WERI-Rb-1 (cell line): ENCODE data around the gene LIPA.
"Not testable (repeated sequence)": the region's sequence is repeated elsewhere in the genome, so short reads cannot be mapped to it uniquely, and the experiment has no call there.

Source experiments
- DNase-seq: peaks from one replicate; pipeline ENCODE4 v3.0.0-alpha.2; 2020
- H3K27ac ChIP-seq: fragments of 250-450 bp; sonication (Bioruptor Pico); 2 replicates; pipeline ENCODE4 v1.5.1; 2020; ENCODE audit warnings: mild to moderate bottlenecking, moderate library complexity
- H3K27me3 ChIP-seq: fragments of 250-450 bp; sonication (Bioruptor Pico); 2 replicates; pipeline ENCODE4 v1.5.1; 2021; ENCODE audit warnings: mild to moderate bottlenecking, low read depth, moderate library complexity; ENCODE audit not compliant: insufficient read depth, severe bottlenecking
- H3K36me3 ChIP-seq: fragments of 250-450 bp; sonication (Bioruptor Pico); 2 replicates; pipeline ENCODE4 v1.5.1; 2020; ENCODE audit warnings: mild to moderate bottlenecking, moderate library complexity
- H3K4me3 ChIP-seq: 2 replicates; pipeline ENCODE4 v1.5.1; 2011; ENCODE audit warnings: low read depth, mild to moderate bottlenecking, control low read depth, low read length
- H3K9me3 ChIP-seq: fragments of 250-450 bp; sonication (Bioruptor Pico); 2 replicates; pipeline ENCODE4 v1.5.1; 2021; ENCODE audit warnings: mild to moderate bottlenecking, moderate library complexity; ENCODE audit not compliant: severe bottlenecking
- CTCF ChIP-seq: IDR thresholded peaks from 2 replicates; pipeline ENCODE4 v1.5.1; 2011; ENCODE audit warnings: low read depth, mild to moderate bottlenecking, control low read depth, inconsistent platforms, low read length

The LIPA gene

DNA sequence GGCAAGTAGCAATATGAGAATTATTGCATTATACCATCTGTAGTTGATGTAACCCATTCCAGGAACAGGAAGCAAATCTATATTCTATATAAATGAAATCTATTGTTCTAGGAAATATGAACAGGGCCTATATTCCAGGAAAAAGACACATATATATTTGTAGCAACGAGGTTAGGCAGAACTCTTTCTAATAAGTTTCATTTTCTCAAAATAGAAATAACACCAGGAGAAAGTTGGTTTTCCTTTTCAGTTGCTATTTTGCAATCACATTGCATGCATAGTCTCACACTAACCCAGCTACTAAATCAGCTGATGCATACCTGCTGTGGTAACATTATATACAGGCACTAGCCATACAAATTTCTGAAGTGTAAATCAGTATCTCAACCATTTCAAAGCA lies 44.0 kb upstream of the LIPA start:
- Histone ChIP-seq H3K4me3 (no peak overlapping the region), H3K27ac (no peak overlapping the region), H3K9me3 (peaks cover 3% of the 10 kb centered on the region), H3K36me3 (no peaks in the 10 kb centered on the region), H3K27me3 (no peaks in the 10 kb centered on the region)
- no peak for DNase-seq
- TF ChIP-seq CTCF: no peak

DNA sequence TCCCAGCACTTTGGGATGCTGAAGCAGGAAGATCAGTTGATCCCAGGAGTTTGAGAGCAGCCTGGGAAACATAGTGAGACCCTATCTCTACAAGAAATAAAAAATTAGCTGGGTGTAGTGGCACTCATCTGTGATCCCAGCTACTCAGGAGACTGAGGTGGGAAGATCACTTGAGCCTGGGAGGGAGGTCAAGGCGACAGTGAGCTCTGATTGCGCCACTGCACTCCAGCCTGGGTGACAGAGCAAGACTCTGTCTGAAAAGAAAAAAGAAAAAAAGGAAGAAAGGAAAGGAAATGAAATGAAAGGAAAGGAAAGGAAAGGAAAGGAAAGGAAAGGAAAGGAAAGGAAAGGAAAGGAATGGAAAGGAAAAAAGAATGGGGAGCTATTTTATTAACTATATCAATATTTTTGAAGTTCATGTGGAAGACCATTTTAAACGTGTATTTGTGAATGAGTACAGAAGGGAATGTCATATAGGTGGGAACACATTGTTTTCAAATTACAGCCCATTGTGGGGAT lies 43.2 kb upstream of the LIPA start:
- no peak for TF ChIP-seq CTCF
- H3K27me3 ChIP-seq: no peaks in the 10 kb centered on the region
- H3K36me3 ChIP-seq: no peaks in the 10 kb centered on the region
- no peak overlapping the region for H3K4me3 ChIP-seq
- no peak overlapping the region for H3K27ac ChIP-seq
- peaks cover 3% of the 10 kb centered on the region for H3K9me3 ChIP-seq
- no peak for DNase-seq

DNA sequence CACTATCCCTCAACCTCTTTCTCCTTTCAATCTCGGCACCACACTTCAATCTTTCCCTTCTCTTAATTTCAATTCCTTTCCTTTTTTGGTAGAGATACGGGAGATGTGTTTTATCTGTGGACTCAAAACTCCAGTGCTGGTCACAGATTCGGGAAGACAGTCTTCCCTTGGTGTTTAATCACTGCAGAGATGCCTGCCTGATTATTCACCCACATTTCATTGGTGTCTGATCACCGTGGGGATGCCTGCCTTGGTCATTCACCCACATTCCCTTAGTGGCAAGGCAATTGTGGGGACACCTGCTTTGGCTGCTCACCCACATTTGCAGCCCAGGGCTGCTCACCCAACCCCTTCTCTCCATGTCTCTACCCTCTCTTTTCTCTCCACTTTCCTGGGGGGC lies 33.7 kb upstream of the LIPA start:
- H3K27me3 ChIP-seq, H3K4me3 ChIP-seq, DNase-seq, H3K9me3 ChIP-seq, H3K36me3 ChIP-seq, H3K27ac ChIP-seq: not testable (repeated sequence)

- DNase-seq, H3K9me3 ChIP-seq, H3K36me3 ChIP-seq, H3K27ac ChIP-seq, H3K4me3 ChIP-seq, H3K27me3 ChIP-seq: not testable (repeated sequence)
Measured at GRCh38 chr10:89284711-89285110, 33.1 kb upstream of the LIPA start.

- no peak for TF ChIP-seq CTCF
- Histone ChIP-seq H3K27ac (peak overlapping the region; percentile 76), H3K27me3 (no peaks in the 10 kb centered on the region), H3K4me3 (peak overlapping the region; percentile 45), H3K36me3 (no peaks in the 10 kb centered on the region), H3K9me3 (no peaks in the 10 kb centered on the region)
- DNase-seq: peak; percentile 71
Measured at GRCh38 chr10:89283936-89284475, 32.4 kb upstream of the LIPA start.

- no peak for TF ChIP-seq CTCF
Measured at GRCh38 chr10:89283025-89283935, 31.7 kb upstream of the LIPA start.

More at GRCh38 chr10:89283025-89283935, 31.7 kb upstream of the LIPA start:
- Histone ChIP-seq H3K4me3 (peak overlapping the region; percentile 45), H3K27ac (peak overlapping the region; percentile 76), H3K27me3 (no peaks in the 10 kb centered on the region), H3K36me3 (no peaks in the 10 kb centered on the region), H3K9me3 (no peaks in the 10 kb centered on the region)
- peak; percentile 51 for DNase-seq
